ENCODE data around the gene HRH3.

Gene HRH3

DNA sequence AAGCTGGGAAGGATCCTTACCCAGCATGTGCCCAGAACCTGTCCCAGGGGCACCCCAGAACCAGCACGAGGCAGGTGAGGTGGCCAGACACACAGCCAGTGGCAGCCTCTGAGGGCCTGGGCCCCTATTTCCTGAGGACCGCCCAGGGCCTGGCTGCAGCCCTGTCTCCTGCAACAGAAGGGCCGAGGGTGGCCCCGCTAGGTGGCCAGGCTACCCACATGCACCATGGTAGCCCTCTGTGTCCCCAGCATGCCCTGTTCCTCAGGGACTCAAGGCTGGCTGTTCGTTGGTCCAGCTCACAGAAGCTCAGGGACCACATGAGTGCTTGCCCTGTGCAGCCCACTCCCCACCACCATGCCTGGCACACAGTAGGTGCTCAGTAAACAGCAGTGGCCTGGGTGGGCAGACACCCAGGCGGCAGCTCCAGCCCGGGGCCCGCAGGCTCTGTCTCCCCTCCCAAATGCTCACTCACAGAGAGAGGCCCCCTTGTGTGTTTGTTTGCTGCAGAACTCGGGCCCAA, 8.2 kb downstream of the HRH3 start:
- H4K20me1 ChIP-seq (ENCODE audit: low read depth, low read length): no peaks in the 10 kb centered on the region
- no peak overlapping the region for H3K9ac ChIP-seq (ENCODE audit: low read length)
- no peak overlapping the region for H3K4me2 ChIP-seq (ENCODE audit: low read depth, low read length, poor library complexity, severe bottlenecking)
- no peaks in the 10 kb centered on the region for H3K9me2 ChIP-seq (replicated peaks; ENCODE audit: insufficient read depth, low read length)
- H3K79me2 ChIP-seq (ENCODE audit: insufficient read depth, low read length): no peaks in the 10 kb centered on the region
- no peaks in the 10 kb centered on the region for H3K36me3 ChIP-seq (ENCODE audit: low read length)
- no peaks in the 10 kb centered on the region for H3K9me3 ChIP-seq (ENCODE audit: insufficient read depth, low read length)
- no peak overlapping the region for H3K4me3 ChIP-seq (ENCODE audit: insufficient read depth, low read length, poor library complexity, severe bottlenecking)
- TF ChIP-seq EZH2phosphoT487 (conservative IDR thresholded peaks at IDR 0.05; ENCODE audit: low read length): no peak
- TF ChIP-seq, protein P1, sequence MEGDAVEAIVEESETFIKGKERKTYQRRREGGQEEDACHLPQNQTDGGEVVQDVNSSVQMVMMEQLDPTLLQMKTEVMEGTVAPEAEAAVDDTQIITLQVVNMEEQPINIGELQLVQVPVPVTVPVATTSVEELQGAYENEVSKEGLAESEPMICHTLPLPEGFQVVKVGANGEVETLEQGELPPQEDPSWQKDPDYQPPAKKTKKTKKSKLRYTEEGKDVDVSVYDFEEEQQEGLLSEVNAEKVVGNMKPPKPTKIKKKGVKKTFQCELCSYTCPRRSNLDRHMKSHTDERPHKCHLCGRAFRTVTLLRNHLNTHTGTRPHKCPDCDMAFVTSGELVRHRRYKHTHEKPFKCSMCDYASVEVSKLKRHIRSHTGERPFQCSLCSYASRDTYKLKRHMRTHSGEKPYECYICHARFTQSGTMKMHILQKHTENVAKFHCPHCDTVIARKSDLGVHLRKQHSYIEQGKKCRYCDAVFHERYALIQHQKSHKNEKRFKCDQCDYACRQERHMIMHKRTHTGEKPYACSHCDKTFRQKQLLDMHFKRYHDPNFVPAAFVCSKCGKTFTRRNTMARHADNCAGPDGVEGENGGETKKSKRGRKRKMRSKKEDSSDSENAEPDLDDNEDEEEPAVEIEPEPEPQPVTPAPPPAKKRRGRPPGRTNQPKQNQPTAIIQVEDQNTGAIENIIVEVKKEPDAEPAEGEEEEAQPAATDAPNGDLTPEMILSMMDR (IDR thresholded peaks at IDR 0.05; ENCODE audit: insufficient read depth, low read length, poor library complexity, severe bottlenecking): no peak
- H3K27ac ChIP-seq (ENCODE audit: low read depth, low read length): no peak overlapping the region
- no peaks in the 10 kb centered on the region for H3K27me3 ChIP-seq (ENCODE audit: low read length)
- H2AFZ ChIP-seq (ENCODE audit: low read depth, low read length, severe bottlenecking): no peak overlapping the region
- H3F3A ChIP-seq (ENCODE audit: insufficient read depth): no peaks in the 10 kb centered on the region

DNA sequence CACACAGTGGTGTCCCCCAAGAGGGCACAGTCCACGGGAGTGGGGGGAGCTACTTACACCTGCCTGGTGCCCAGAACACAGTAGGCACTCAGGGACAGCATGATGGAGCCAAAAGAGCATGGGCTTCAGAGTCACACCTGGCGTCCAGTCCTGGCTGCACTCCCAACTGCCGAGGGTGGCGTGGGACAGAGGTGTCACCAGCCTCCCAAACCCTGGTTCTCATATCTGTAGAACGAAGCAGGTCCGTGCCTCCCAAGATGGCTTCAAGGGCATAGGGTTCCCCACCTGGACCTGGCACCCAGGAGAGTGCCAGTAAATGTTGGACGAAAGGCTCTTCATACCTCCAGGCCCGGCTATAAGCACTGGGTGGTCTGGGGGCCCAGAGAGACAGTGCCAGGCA, 8.9 kb downstream of the HRH3 start:
- no peak overlapping the region for H2AFZ ChIP-seq (ENCODE audit: low read depth, low read length, severe bottlenecking)
- no peaks in the 10 kb centered on the region for H3K79me2 ChIP-seq (ENCODE audit: insufficient read depth, low read length)
- TF ChIP-seq EZH2phosphoT487 (conservative IDR thresholded peaks at IDR 0.05; ENCODE audit: low read length): no peak
- TF ChIP-seq, protein P1 (IDR thresholded peaks at IDR 0.05; ENCODE audit: insufficient read depth, low read length, poor library complexity, severe bottlenecking): no peak
- no peaks in the 10 kb centered on the region for H3K9me2 ChIP-seq (replicated peaks; ENCODE audit: insufficient read depth, low read length)
- H3K9me3 ChIP-seq (ENCODE audit: insufficient read depth, low read length): no peaks in the 10 kb centered on the region
- no peak overlapping the region for H3K27ac ChIP-seq (ENCODE audit: low read depth, low read length)
- no peaks in the 10 kb centered on the region for H3F3A ChIP-seq (ENCODE audit: insufficient read depth)
- no peaks in the 10 kb centered on the region for H3K36me3 ChIP-seq (ENCODE audit: low read length)
- no peaks in the 10 kb centered on the region for H3K27me3 ChIP-seq (ENCODE audit: low read length)
- no peak overlapping the region for H3K4me2 ChIP-seq (ENCODE audit: low read depth, low read length, poor library complexity, severe bottlenecking)
- H4K20me1 ChIP-seq (ENCODE audit: low read depth, low read length): no peaks in the 10 kb centered on the region
- no peak overlapping the region for H3K4me3 ChIP-seq (ENCODE audit: insufficient read depth, low read length, poor library complexity, severe bottlenecking)
- H3K9ac ChIP-seq (ENCODE audit: low read length): no peak overlapping the region

DNA sequence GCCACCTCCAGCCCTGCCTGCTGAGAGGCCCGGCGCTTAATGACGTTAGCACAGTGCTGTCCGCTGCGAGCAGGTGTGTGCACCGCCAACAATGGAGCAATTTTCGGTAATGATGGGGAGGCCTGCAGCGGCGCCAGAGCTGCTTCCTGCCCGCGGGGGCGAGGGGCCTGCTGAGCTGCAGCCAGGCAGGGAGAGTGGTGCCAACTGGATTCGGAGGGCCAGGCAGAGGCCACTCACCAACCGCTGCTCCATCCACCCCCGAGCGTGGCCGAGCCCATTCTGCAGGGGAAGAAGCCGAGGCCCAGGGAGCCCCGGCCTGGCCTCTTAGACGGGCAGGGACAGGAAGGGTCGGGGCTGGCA, 9.6 kb downstream of the HRH3 start:
- Histone ChIP-seq H3K36me3 (ENCODE audit: low read length) (no peaks in the 10 kb centered on the region), H3K27ac (ENCODE audit: low read depth, low read length) (no peak overlapping the region), H3K27me3 (ENCODE audit: low read length) (no peaks in the 10 kb centered on the region), H3K9ac (ENCODE audit: low read length) (no peak overlapping the region), H3K9me3 (ENCODE audit: insufficient read depth, low read length) (no peaks in the 10 kb centered on the region), H3K9me2 (replicated peaks; ENCODE audit: insufficient read depth, low read length) (no peaks in the 10 kb centered on the region), H3K4me2 (ENCODE audit: low read depth, low read length, poor library complexity, severe bottlenecking) (no peak overlapping the region), H3F3A (ENCODE audit: insufficient read depth) (no peaks in the 10 kb centered on the region), H2AFZ (ENCODE audit: low read depth, low read length, severe bottlenecking) (no peak overlapping the region), H3K79me2 (ENCODE audit: insufficient read depth, low read length) (no peaks in the 10 kb centered on the region), H3K4me3 (ENCODE audit: insufficient read depth, low read length, poor library complexity, severe bottlenecking) (no peak overlapping the region), H4K20me1 (ENCODE audit: low read depth, low read length) (no peaks in the 10 kb centered on the region)
- no peak for TF ChIP-seq EZH2phosphoT487 (conservative IDR thresholded peaks at IDR 0.05; ENCODE audit: low read length)
- TF ChIP-seq, protein P1 (IDR thresholded peaks at IDR 0.05; ENCODE audit: insufficient read depth, low read length, poor library complexity, severe bottlenecking): no peak

Measured in SU-DHL-6 (cell line).